Measurements from ENCODE around the gene TMEM171. TPM values are rescaled to one million over a fixed set of nuclear protein-coding genes. Genes with fewer than 3 reads are reported as not detected.

The TMEM171 gene
- total RNA-seq, 1 donor from 2014 or later, result 31.8 TPM

GRCh38 chr5:73143716-73144115 is 23.3 kb downstream of the TMEM171 start:
- Mint-ChIP-seq H3K9me3 (ENCODE audit: unreplicated experiment) (no peaks in the 10 kb centered on the region), H3K4me3 (ENCODE audit: unreplicated experiment) (no peak overlapping the region), H3K27ac (ENCODE audit: unreplicated experiment) (no peak overlapping the region), H3K27me3 (ENCODE audit: unreplicated experiment) (no peaks in the 10 kb centered on the region), H3K4me1 (ENCODE audit: unreplicated experiment) (peaks cover 3% of the 10 kb centered on the region), H3K36me3 (ENCODE audit: unreplicated experiment) (no peaks in the 10 kb centered on the region)
- DNase-seq (ENCODE audit: extremely low spot score, unreplicated experiment), result no peak
- no peak for TF ChIP-seq CTCF (IDR thresholded peaks at IDR 0.05)

GRCh38 chr5:73149540-73149939 is 29.2 kb downstream of the TMEM171 start:
- no peaks in the 10 kb centered on the region for H3K9me3 Mint-ChIP-seq (ENCODE audit: unreplicated experiment)
- no peak overlapping the region for H3K27ac Mint-ChIP-seq (ENCODE audit: unreplicated experiment)
- no peaks in the 10 kb centered on the region for H3K36me3 Mint-ChIP-seq (ENCODE audit: unreplicated experiment)
- H3K27me3 Mint-ChIP-seq (ENCODE audit: unreplicated experiment), result no peaks in the 10 kb centered on the region
- no peak for TF ChIP-seq CTCF (IDR thresholded peaks at IDR 0.05)
- DNase-seq (ENCODE audit: extremely low spot score, unreplicated experiment), result no peak
- no peak overlapping the region for H3K4me3 Mint-ChIP-seq (ENCODE audit: unreplicated experiment)
- H3K4me1 Mint-ChIP-seq (ENCODE audit: unreplicated experiment), result peaks cover 38% of the 10 kb centered on the region

- H3K27ac Mint-ChIP-seq (ENCODE audit: unreplicated experiment), result peak overlapping the region; percentile 83
- no peak overlapping the region for H3K4me3 Mint-ChIP-seq (ENCODE audit: unreplicated experiment)
- no peaks in the 10 kb centered on the region for H3K27me3 Mint-ChIP-seq (ENCODE audit: unreplicated experiment)
- peaks cover 49% of the 10 kb centered on the region for H3K4me1 Mint-ChIP-seq (ENCODE audit: unreplicated experiment)
- H3K9me3 Mint-ChIP-seq (ENCODE audit: unreplicated experiment), result no peaks in the 10 kb centered on the region
- no peak for TF ChIP-seq CTCF (IDR thresholded peaks at IDR 0.05)
- no peaks in the 10 kb centered on the region for H3K36me3 Mint-ChIP-seq (ENCODE audit: unreplicated experiment)
- DNase-seq (ENCODE audit: extremely low spot score, unreplicated experiment), result no peak
Measured at GRCh38 chr5:73150876-73151275, 30.5 kb downstream of the TMEM171 start.

- H3K9me3 Mint-ChIP-seq (ENCODE audit: unreplicated experiment), result no peaks in the 10 kb centered on the region
- H3K36me3 Mint-ChIP-seq (ENCODE audit: unreplicated experiment), result no peaks in the 10 kb centered on the region
- H3K27me3 Mint-ChIP-seq (ENCODE audit: unreplicated experiment), result no peaks in the 10 kb centered on the region
- peak overlapping the region; percentile 83 for H3K27ac Mint-ChIP-seq (ENCODE audit: unreplicated experiment)
- H3K4me1 Mint-ChIP-seq (ENCODE audit: unreplicated experiment), result peaks cover 53% of the 10 kb centered on the region
- no peak for TF ChIP-seq CTCF (IDR thresholded peaks at IDR 0.05)
- DNase-seq (ENCODE audit: extremely low spot score, unreplicated experiment), result no peak
- no peak overlapping the region for H3K4me3 Mint-ChIP-seq (ENCODE audit: unreplicated experiment)
Measured at GRCh38 chr5:73151766-73152410, 31.5 kb downstream of the TMEM171 start.

GRCh38 chr5:73152411-73153388 is 32.3 kb downstream of the TMEM171 start:
- peaks cover 53% of the 10 kb centered on the region for H3K4me1 Mint-ChIP-seq (ENCODE audit: unreplicated experiment)
- TF ChIP-seq CTCF (IDR thresholded peaks at IDR 0.05), result peak; percentile 13
- H3K27ac Mint-ChIP-seq (ENCODE audit: unreplicated experiment), result peak overlapping the region; percentile 80

More at GRCh38 chr5:73152411-73153388, 32.3 kb downstream of the TMEM171 start:
- no peaks in the 10 kb centered on the region for H3K36me3 Mint-ChIP-seq (ENCODE audit: unreplicated experiment)
- DNase-seq (ENCODE audit: extremely low spot score, unreplicated experiment), result no peak
- H3K4me3 Mint-ChIP-seq (ENCODE audit: unreplicated experiment), result no peak overlapping the region
- no peaks in the 10 kb centered on the region for H3K27me3 Mint-ChIP-seq (ENCODE audit: unreplicated experiment)
- H3K9me3 Mint-ChIP-seq (ENCODE audit: unreplicated experiment), result no peaks in the 10 kb centered on the region

Measured in osteocyte (in vitro differentiated cells).